ENCODE data around the gene MPV17. TPM values are rescaled to one million over a fixed set of nuclear protein-coding genes. Genes with fewer than 3 reads are reported as not detected.

The MPV17 gene
- polyA plus RNA-seq, 1 donor from 2014 or later: 79.6 TPM

- H3K9ac ChIP-seq (ENCODE audit: low read length): no peak overlapping the region
- H3K4me3 ChIP-seq (ENCODE audit: low read length): peak overlapping the region; percentile 62
- H3K27ac ChIP-seq (ENCODE audit: low read length): no peak overlapping the region
- no peaks in the 10 kb centered on the region for H4K20me1 ChIP-seq (ENCODE audit: insufficient read depth)
- no peak for TF ChIP-seq EP300 (conservative IDR thresholded peaks at IDR 0.05; ENCODE audit: poor library complexity, severe bottlenecking)
- no peak for TF ChIP-seq REST (IDR thresholded peaks at IDR 0.05; ENCODE audit: borderline replicate concordance)
- TF ChIP-seq TAF1 (IDR thresholded peaks at IDR 0.05; ENCODE audit: low read depth): no peak
- TF ChIP-seq EZH2 (IDR thresholded peaks at IDR 0.05; ENCODE audit: borderline replicate concordance, insufficient read depth, low read length, poor library complexity, severe bottlenecking): no peak
- TF ChIP-seq RAD21 (conservative IDR thresholded peaks at IDR 0.05): no peak
- no peak for TF ChIP-seq MXI1 (conservative IDR thresholded peaks at IDR 0.05; ENCODE audit: poor library complexity, severe bottlenecking)
- no peak for TF ChIP-seq SMC3 (conservative IDR thresholded peaks at IDR 0.05; ENCODE audit: poor library complexity)
- TF ChIP-seq CTCF (IDR thresholded peaks at IDR 0.05; ENCODE audit: poor library complexity, severe bottlenecking): no peak
- no peak for TF ChIP-seq POLR2AphosphoS5 (IDR thresholded peaks at IDR 0.05)
- no peaks in the 10 kb centered on the region for H3K9me3 ChIP-seq (ENCODE audit: low read length)
- no peaks in the 10 kb centered on the region for H3K9me2 ChIP-seq (ENCODE audit: insufficient read depth, low read length)
- no peak overlapping the region for H2AFZ ChIP-seq (ENCODE audit: low read depth, low read length)
- no peaks in the 10 kb centered on the region for H3F3A ChIP-seq (ENCODE audit: insufficient read depth, low read length, poor library complexity, severe bottlenecking)
- no peaks in the 10 kb centered on the region for H3K36me3 ChIP-seq (ENCODE audit: insufficient read depth, low read length)
- H3K4me2 ChIP-seq (ENCODE audit: low read length): no peak overlapping the region
- H3K79me2 ChIP-seq (replicated peaks; ENCODE audit: insufficient read depth, low read length): no peaks in the 10 kb centered on the region
- H3K27me3 ChIP-seq (ENCODE audit: insufficient read depth, low read depth, low read length): peaks cover 76% of the 10 kb centered on the region
Measured at GRCh38 chr2:27265536-27265870, 57.4 kb downstream of the MPV17 start.

- TF ChIP-seq EP300 (conservative IDR thresholded peaks at IDR 0.05; ENCODE audit: poor library complexity, severe bottlenecking) (no peak), REST (IDR thresholded peaks at IDR 0.05; ENCODE audit: borderline replicate concordance) (no peak), MXI1 (conservative IDR thresholded peaks at IDR 0.05; ENCODE audit: poor library complexity, severe bottlenecking) (peak; percentile 40), SMC3 (conservative IDR thresholded peaks at IDR 0.05; ENCODE audit: poor library complexity) (peak; percentile 64), EZH2 (IDR thresholded peaks at IDR 0.05; ENCODE audit: borderline replicate concordance, insufficient read depth, low read length, poor library complexity, severe bottlenecking) (peak; percentile 25), RAD21 (conservative IDR thresholded peaks at IDR 0.05) (peak; percentile 44), CTCF (IDR thresholded peaks at IDR 0.05; ENCODE audit: poor library complexity, severe bottlenecking) (peak; percentile 75), TAF1 (IDR thresholded peaks at IDR 0.05; ENCODE audit: low read depth) (no peak)
- H3K36me3 ChIP-seq (ENCODE audit: insufficient read depth, low read length): no peaks in the 10 kb centered on the region
- H3K27ac ChIP-seq (ENCODE audit: low read length): no peak overlapping the region
- no peak overlapping the region for H3K4me2 ChIP-seq (ENCODE audit: low read length)
- H3K79me2 ChIP-seq (replicated peaks; ENCODE audit: insufficient read depth, low read length): no peaks in the 10 kb centered on the region
- peak overlapping the region; percentile 19 for H3K9ac ChIP-seq (ENCODE audit: low read length)
- H2AFZ ChIP-seq (ENCODE audit: low read depth, low read length): no peak overlapping the region
- no peaks in the 10 kb centered on the region for H3K9me2 ChIP-seq (ENCODE audit: insufficient read depth, low read length)
- no peaks in the 10 kb centered on the region for H3F3A ChIP-seq (ENCODE audit: insufficient read depth, low read length, poor library complexity, severe bottlenecking)
- H3K9me3 ChIP-seq (ENCODE audit: low read length): no peaks in the 10 kb centered on the region
- H3K4me3 ChIP-seq (ENCODE audit: low read length): peak overlapping the region; percentile 62
- H4K20me1 ChIP-seq (ENCODE audit: insufficient read depth): no peaks in the 10 kb centered on the region
- peaks cover 81% of the 10 kb centered on the region for H3K27me3 ChIP-seq (ENCODE audit: insufficient read depth, low read depth, low read length)
Measured at GRCh38 chr2:27264753-27265535, 58.0 kb downstream of the MPV17 start.
